ENCODE data around the gene CST5. TPM values are rescaled to one million over a fixed set of nuclear protein-coding genes. Genes with fewer than 3 reads are reported as not detected.

Gene CST5
- total and polyA plus RNA-seq, 2 experiments from 2014 or later: 0.68 to 1.3 TPM

DNA sequence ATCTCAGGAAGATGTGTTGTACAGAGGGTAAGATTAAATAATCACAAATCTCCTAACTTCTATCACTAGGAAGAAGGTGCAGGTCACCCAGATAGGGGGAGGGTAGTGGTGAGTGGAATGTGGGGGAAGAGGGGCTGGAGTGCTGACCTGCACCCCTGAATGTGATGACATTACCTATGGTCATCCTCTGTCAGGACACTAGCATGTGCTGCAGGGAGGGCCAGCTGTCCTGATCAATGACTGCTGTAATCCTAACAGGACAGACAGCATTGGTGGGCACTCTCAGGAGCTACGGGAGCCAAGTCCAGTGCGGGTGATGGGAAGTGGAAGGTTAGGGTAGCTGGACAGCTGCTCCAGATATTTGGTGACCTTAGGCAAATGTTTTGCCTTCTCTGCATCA is 45.2 kb upstream of the CST5 start:
- 80% methylated on average over 2 of the region's 2 CpGs for WGBS (ENCODE audit: low lambda C conversion rate, missing lambda C conversion rate)
- H3K79me2 ChIP-seq: no peaks in the 10 kb centered on the region
- no peak overlapping the region for H3K4me2 ChIP-seq
- H3K9me3 ChIP-seq (ENCODE audit: low read depth): no peaks in the 10 kb centered on the region
- H3K4me3 ChIP-seq: no peak overlapping the region
- H3K36me3 ChIP-seq (replicated peaks; ENCODE audit: insufficient read depth, low read depth): no peaks in the 10 kb centered on the region
- no peaks in the 10 kb centered on the region for H3K9me2 ChIP-seq (replicated peaks; ENCODE audit: insufficient read depth)
- DNase-seq (ENCODE audit: low spot score): no peak
- H2AFZ ChIP-seq: no peak overlapping the region
- H3K27ac ChIP-seq: no peak overlapping the region
- TF ChIP-seq EZH2 (IDR thresholded peaks at IDR 0.05; ENCODE audit: borderline replicate concordance) (no peak), EZH2phosphoT487 (IDR thresholded peaks at IDR 0.05; ENCODE audit: low read depth, severe bottlenecking, unreplicated experiment) (no peak)
- TF ChIP-seq, protein P1, sequence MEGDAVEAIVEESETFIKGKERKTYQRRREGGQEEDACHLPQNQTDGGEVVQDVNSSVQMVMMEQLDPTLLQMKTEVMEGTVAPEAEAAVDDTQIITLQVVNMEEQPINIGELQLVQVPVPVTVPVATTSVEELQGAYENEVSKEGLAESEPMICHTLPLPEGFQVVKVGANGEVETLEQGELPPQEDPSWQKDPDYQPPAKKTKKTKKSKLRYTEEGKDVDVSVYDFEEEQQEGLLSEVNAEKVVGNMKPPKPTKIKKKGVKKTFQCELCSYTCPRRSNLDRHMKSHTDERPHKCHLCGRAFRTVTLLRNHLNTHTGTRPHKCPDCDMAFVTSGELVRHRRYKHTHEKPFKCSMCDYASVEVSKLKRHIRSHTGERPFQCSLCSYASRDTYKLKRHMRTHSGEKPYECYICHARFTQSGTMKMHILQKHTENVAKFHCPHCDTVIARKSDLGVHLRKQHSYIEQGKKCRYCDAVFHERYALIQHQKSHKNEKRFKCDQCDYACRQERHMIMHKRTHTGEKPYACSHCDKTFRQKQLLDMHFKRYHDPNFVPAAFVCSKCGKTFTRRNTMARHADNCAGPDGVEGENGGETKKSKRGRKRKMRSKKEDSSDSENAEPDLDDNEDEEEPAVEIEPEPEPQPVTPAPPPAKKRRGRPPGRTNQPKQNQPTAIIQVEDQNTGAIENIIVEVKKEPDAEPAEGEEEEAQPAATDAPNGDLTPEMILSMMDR (IDR thresholded peaks at IDR 0.05; ENCODE audit: poor library complexity): no peak
- no peaks in the 10 kb centered on the region for H4K20me1 ChIP-seq (ENCODE audit: insufficient read depth, poor library complexity, severe bottlenecking)
- no peaks in the 10 kb centered on the region for H3K4me1 ChIP-seq (ENCODE audit: insufficient read depth)
- peaks cover 3% of the 10 kb centered on the region for H3K27me3 ChIP-seq

DNA sequence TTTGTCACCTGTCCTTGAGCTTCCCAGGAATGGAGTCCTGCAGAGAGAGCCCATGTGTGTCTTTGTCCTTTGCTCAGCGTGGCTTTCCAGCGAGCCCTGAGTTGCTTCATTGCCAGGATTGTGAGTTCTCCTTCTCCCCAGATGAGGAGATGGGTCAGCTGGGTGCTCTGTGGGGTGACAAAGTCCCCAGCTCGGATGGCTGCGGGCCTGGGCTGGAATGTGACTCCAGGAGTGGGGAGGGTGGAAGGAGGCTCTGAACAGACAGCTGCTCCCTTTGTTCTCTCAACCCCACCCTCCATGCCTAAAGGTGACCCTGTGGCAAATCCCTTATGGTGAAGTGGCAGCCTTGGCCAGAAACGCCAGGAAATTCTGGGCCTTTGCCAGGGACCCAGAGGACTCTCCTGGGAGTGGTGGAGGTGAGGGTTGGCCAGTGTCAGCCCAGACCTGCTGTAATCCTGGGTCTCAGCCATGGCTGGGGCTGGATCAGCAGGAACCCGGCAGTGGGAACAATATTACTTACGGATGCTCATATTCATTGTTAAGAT is 44.4 kb upstream of the CST5 start:
- Histone ChIP-seq H3K79me2 (no peaks in the 10 kb centered on the region), H3K4me2 (no peak overlapping the region), H3K4me1 (ENCODE audit: insufficient read depth) (no peaks in the 10 kb centered on the region), H3K9me3 (ENCODE audit: low read depth) (no peaks in the 10 kb centered on the region), H3K4me3 (no peak overlapping the region), H3K36me3 (replicated peaks; ENCODE audit: insufficient read depth, low read depth) (no peaks in the 10 kb centered on the region), H4K20me1 (ENCODE audit: insufficient read depth, poor library complexity, severe bottlenecking) (no peaks in the 10 kb centered on the region), H3K27ac (no peak overlapping the region), H3K9me2 (replicated peaks; ENCODE audit: insufficient read depth) (no peaks in the 10 kb centered on the region), H2AFZ (no peak overlapping the region), H3K27me3 (peaks cover 3% of the 10 kb centered on the region)
- WGBS (ENCODE audit: low lambda C conversion rate, missing lambda C conversion rate): 87% methylated on average over 7 of the region's 7 CpGs
- TF ChIP-seq EZH2 (IDR thresholded peaks at IDR 0.05; ENCODE audit: borderline replicate concordance): no peak
- TF ChIP-seq EZH2phosphoT487 (IDR thresholded peaks at IDR 0.05; ENCODE audit: low read depth, severe bottlenecking, unreplicated experiment): no peak
- TF ChIP-seq, protein P1 (IDR thresholded peaks at IDR 0.05; ENCODE audit: poor library complexity): no peak
- DNase-seq (ENCODE audit: low spot score): no peak

- Histone ChIP-seq H3K9me2 (replicated peaks; ENCODE audit: insufficient read depth) (no peaks in the 10 kb centered on the region), H3K27ac (no peak overlapping the region), H3K27me3 (peaks cover 3% of the 10 kb centered on the region), H2AFZ (no peak overlapping the region), H3K9me3 (ENCODE audit: low read depth) (no peaks in the 10 kb centered on the region), H3K36me3 (replicated peaks; ENCODE audit: insufficient read depth, low read depth) (no peaks in the 10 kb centered on the region), H4K20me1 (ENCODE audit: insufficient read depth, poor library complexity, severe bottlenecking) (no peaks in the 10 kb centered on the region), H3K79me2 (no peaks in the 10 kb centered on the region), H3K4me3 (no peak overlapping the region), H3K4me1 (ENCODE audit: insufficient read depth) (no peaks in the 10 kb centered on the region), H3K4me2 (no peak overlapping the region)
- WGBS (ENCODE audit: low lambda C conversion rate, missing lambda C conversion rate): 87% methylated on average over 6 of the region's 6 CpGs
- TF ChIP-seq, protein P1 (IDR thresholded peaks at IDR 0.05; ENCODE audit: poor library complexity): no peak
- TF ChIP-seq EZH2phosphoT487 (IDR thresholded peaks at IDR 0.05; ENCODE audit: low read depth, severe bottlenecking, unreplicated experiment) (no peak), EZH2 (IDR thresholded peaks at IDR 0.05; ENCODE audit: borderline replicate concordance) (no peak)
- DNase-seq (ENCODE audit: low spot score): no peak
Observed at GRCh38 chr20:23923311-23923710, 43.8 kb upstream of the CST5 start.
